K562 (cell line): ENCODE results near the gene TMEM222. TPM values are rescaled to one million over a fixed set of nuclear protein-coding genes. Genes with fewer than 3 reads are reported as not detected.

Experiments used
- ERF ChIP-seq: fragments of 450-650 bp; formaldehyde crosslinking; IDR thresholded peaks from 2 replicates; pipeline ENCODE4 v1.4.0; 2020; ENCODE audit warnings: mild to moderate bottlenecking, mixed read lengths
- GTF3C2 ChIP-seq: IDR thresholded peaks from 3 replicates; pipeline ENCODE4 v1.6.1; 2011; ENCODE audit warnings: borderline replicate concordance, mild to moderate bottlenecking, moderate library complexity; ENCODE audit not compliant: insufficient read length; ENCODE audit errors: extremely low read depth
- HDAC1 ChIP-seq, 2 experiments: fragments of 450-650 bp; IDR thresholded peaks; 2 replicates each; pipeline ENCODE4 v1.6.1; 2016 to 2017; ENCODE audit warnings: inconsistent platforms in 1 of 2, mild to moderate bottlenecking in 1 of 2, moderate library complexity in 1 of 2
- ID3 ChIP-seq, 2 experiments: fragments of 250-450 bp in 1 of 2; fragments of 450-650 bp in 1 of 2; sonication (Bioruptor Pico) in 1 of 2; IDR thresholded peaks; 2 replicates each; pipeline versions ENCODE4 v1.6.1 to v1.8.0; 2016 to 2021; ENCODE audit warnings: mild to moderate bottlenecking in 2 of 2, moderate library complexity in 2 of 2, missing compliant biosample characterization in 1 of 2, missing genetic modification characterization in 1 of 2
- JUND ChIP-seq, 2 experiments: IDR thresholded peaks; 2 replicates in 1 of 2; 3 replicates in 1 of 2; pipeline ENCODE4 v1.6.1; 2011; ENCODE audit warnings: borderline replicate concordance in 2 of 2, low read depth in 2 of 2, low read length in 2 of 2, improper control_type of control experiment in 1 of 2, missing biosample characterization in 1 of 2, missing genetic modification characterization in 1 of 2, missing genetic modification reagents in 1 of 2
- MYC ChIP-seq, 2 experiments: fragments of 250-450 bp in 1 of 2; sonication (Bioruptor Pico) in 1 of 2; IDR thresholded peaks; 2 replicates each; pipeline versions ENCODE4 v1.5.1 to v1.6.1; 2012 to 2021; ENCODE audit warnings: low read depth in 2 of 2, borderline replicate concordance in 1 of 2, improper control_type of control experiment in 1 of 2, low read length in 1 of 2, mild to moderate bottlenecking in 1 of 2, moderate library complexity in 1 of 2
- NR2C1 ChIP-seq, 2 experiments: fragments of 450-650 bp; IDR thresholded peaks; 2 replicates each; pipeline ENCODE4 v1.6.1; 2017; ENCODE audit warnings: mild to moderate bottlenecking in 2 of 2, antibody characterized with exemption in 1 of 2, inconsistent platforms in 1 of 2, missing compliant biosample characterization in 1 of 2, missing genetic modification characterization in 1 of 2
- PML ChIP-seq: IDR thresholded peaks from 2 replicates; pipeline ENCODE4 v1.6.1; 2012; ENCODE audit warnings: low read length, inconsistent platforms
- POLR2AphosphoS5 ChIP-seq: IDR thresholded peaks from 2 replicates; pipeline ENCODE4 v1.6.1; 2011; ENCODE audit warnings: mild to moderate bottlenecking, low read depth, low read length, moderate library complexity; ENCODE audit not compliant: control insufficient read depth, insufficient read depth
- SAP30 ChIP-seq: fragments of 200-600 bp; sonication (generic); IDR thresholded peaks from 2 replicates; pipeline ENCODE4 v1.6.1; 2012; ENCODE audit warnings: borderline replicate concordance, low read depth, mild to moderate bottlenecking, moderate library complexity, low read length, control low read depth, inconsistent platforms; ENCODE audit not compliant: insufficient read depth, poor library complexity, severe bottlenecking
- SNIP1 ChIP-seq: fragments of 450-650 bp; IDR thresholded peaks from 2 replicates; pipeline ENCODE4 v1.7.1; 2017; ENCODE audit warnings: low read depth, mild to moderate bottlenecking
- TCF7L2 ChIP-seq: fragments of 150-350 bp; IDR thresholded peaks from 2 replicates; pipeline ENCODE4 v1.6.1; 2016; ENCODE audit warnings: low read depth, mild to moderate bottlenecking, low read length, moderate library complexity
- TEAD1 ChIP-seq, 2 experiments: fragments of 450-650 bp in 1 of 2; sonication (generic) in 1 of 2; formaldehyde crosslinking; IDR thresholded peaks; 2 replicates each; pipeline versions ENCODE4 v1.4.0 to v1.8.0; 2020 to 2022; ENCODE audit warnings: mild to moderate bottlenecking in 2 of 2, missing genetic modification reagents in 1 of 2
- ZFP30 ChIP-seq: fragments of 250-450 bp; sonication (Bioruptor Pico); IDR thresholded peaks from 2 replicates; pipeline ENCODE4 v1.8.0; 2022; ENCODE audit warnings: moderate library complexity, mild to moderate bottlenecking, inconsistent platforms, borderline replicate concordance
- ZNF134 ChIP-seq: fragments of 250-450 bp; sonication (Bioruptor Pico); conservative IDR thresholded peaks from 2 replicates; pipeline ENCODE4 v1.4.0; 2020
- ZNF586 ChIP-seq: fragments of 450-650 bp; formaldehyde crosslinking; conservative IDR thresholded peaks from 2 replicates; pipeline ENCODE4 v1.4.0; 2020; ENCODE audit warnings: mild to moderate bottlenecking, moderate library complexity
- ZNF76 ChIP-seq: fragments of 250-450 bp; sonication (Bioruptor Pico); IDR thresholded peaks from 2 replicates; pipeline ENCODE4 v1.4.0; 2020; ENCODE audit warnings: mild to moderate bottlenecking, moderate library complexity, borderline replicate concordance
- ZNF764 ChIP-seq: fragments of 250-450 bp; sonication (Bioruptor Pico); IDR thresholded peaks from 2 replicates; pipeline ENCODE4 v1.4.0; 2020; ENCODE audit warnings: low read depth, mild to moderate bottlenecking, moderate library complexity
- polyA plus RNA-seq, 8 experiments: library from polyadenylated mRNA; depleted of rRNA in 4 of 8; stranded (reverse) in 5 of 8; unstranded in 3 of 8; fragments of >200 nt; fragmentation: Nextera tagmentation in 2 of 8; fragmentation: Illumina TruSeq in 1 of 8; extraction: Ambion mirVana in 2 of 8; extraction: Trizol in 1 of 8; gene quantifications; 2 replicates each; pipeline versions ENCODE4 v1.2.1 to v1.2.3, GENCODE V29; 2011 to 2014; ENCODE audit warnings: inconsistent platforms in 1 of 8, missing spikeins in 1 of 8
- total RNA-seq, 7 experiments: library from RNA; depleted of rRNA in 6 of 7; stranded (reverse); fragments of >200 nt in 6 of 7; fragmentation: Illumina TruSeq in 2 of 7; extraction: Trizol in 2 of 7; gene quantifications; 2 replicates each; pipeline versions ENCODE4 v1.2.1 to v1.2.3, GENCODE V29; 2011 to 2021; ENCODE audit warnings: low replicate concordance in 1 of 7

TMEM222 gene
- total and polyA plus RNA-seq, 9 of the 15 experiments (the other 6 are each of a cell fraction or from before 2014, with no cell fraction given) = 6.9 to 48.0 (median 32.8) TPM

DNA sequence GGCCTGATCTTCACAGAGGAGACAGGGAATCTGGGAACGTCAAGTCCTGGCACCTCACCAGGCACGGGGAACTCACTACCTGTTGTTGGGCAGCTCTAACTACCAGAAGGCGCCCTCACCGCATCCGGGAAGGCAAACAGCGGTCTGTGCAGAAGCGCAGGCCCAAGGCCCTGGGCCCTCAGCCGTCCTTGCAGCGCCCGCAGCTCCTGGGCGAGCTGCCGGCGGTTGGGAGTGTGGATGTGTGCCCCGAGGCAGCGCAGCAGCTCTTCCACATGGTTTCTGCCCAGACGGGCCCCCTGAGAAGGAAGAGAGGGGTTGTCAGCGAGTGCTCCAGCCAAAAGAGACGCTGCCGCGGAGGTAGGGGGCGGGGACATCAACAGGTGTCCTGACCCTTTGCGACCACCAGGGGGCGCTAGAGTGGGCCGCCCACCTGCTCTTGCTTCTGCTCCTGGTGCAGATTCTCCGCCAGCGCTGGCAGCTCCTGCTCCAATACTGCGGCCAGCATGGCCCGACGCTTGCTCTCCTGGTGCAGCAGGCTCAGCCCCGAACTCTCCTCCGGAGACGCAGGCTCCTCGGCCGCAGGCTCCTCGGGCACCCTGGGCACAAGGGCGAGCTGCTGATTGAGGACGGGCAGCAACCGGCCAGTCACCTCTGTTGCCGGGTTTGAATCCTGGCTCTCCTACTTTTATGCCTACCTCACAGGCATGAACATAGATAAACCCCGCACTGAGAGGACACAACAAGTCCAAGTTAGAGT, 35.5 kb downstream of the TMEM222 start (continued):
- no peak for TF ChIP-seq GTF3C2
- no peak; the same call in 1 of the 2 replicates for TF ChIP-seq ERF (CRISPR knock-in tag)
- 0 out of 4 replicates have a peak, but pooled peaks of 1 of the 2 experiments have one; percentile 15 for TF ChIP-seq HDAC1 (IDR thresholded peaks at IDR 0.05)
- 0 out of 2 replicates have a peak, but pooled peaks have one; percentile 37 for TF ChIP-seq ZNF764
- peak in 1 of 2 experiments; percentile 54; a peak in 1 of 4 replicates for TF ChIP-seq TEAD1 (CRISPR knock-in tag; IDR thresholded peaks at IDR 0.05)
- no peak for TF ChIP-seq ZFP30 (CRISPR knock-in tag)
- peak; percentile 37; the same call in 1 of the 2 replicates for TF ChIP-seq JUND (IDR thresholded peaks at IDR 0.05; ENCODE audit: borderline replicate concordance, low read depth, low read length)
- no peak; the same call in 2 of the 3 replicates for TF ChIP-seq JUND (tag; IDR thresholded peaks at IDR 0.05; ENCODE audit: borderline replicate concordance, low read depth, low read length)
- peak; percentile 67 for TF ChIP-seq MYC (IDR thresholded peaks at IDR 0.05; ENCODE audit: low read depth, low read length)
- no peak for TF ChIP-seq MYC (CRISPR knock-in tag; IDR thresholded peaks at IDR 0.05; ENCODE audit: borderline replicate concordance, low read depth)
- no peak for TF ChIP-seq ZNF134 (CRISPR knock-in tag)
- TF ChIP-seq SAP30 = no peak
- TF ChIP-seq ID3 (CRISPR knock-in tag; IDR thresholded peaks at IDR 0.05) = no peak
- TF ChIP-seq ID3 (tag; IDR thresholded peaks at IDR 0.05) = no peak
- TF ChIP-seq PML = no peak
- no peak for TF ChIP-seq ZNF76
- TF ChIP-seq SNIP1 = no peak
- no peak for TF ChIP-seq TCF7L2
- TF ChIP-seq POLR2AphosphoS5 = no peak
- no peak for TF ChIP-seq NR2C1 (IDR thresholded peaks at IDR 0.05)
- TF ChIP-seq NR2C1 (tag; IDR thresholded peaks at IDR 0.05) = no peak
- TF ChIP-seq ZNF586 (CRISPR knock-in tag) = no peak
